SKM-1 (cell line): ENCODE data around the gene OPTC.
"Not testable (repeated sequence)": the region's sequence is repeated elsewhere in the genome, so short reads cannot be mapped to it uniquely, and the experiment has no call there.

Experiments
- DNase-seq: peaks from one replicate; lab custom pipeline; 2025; ENCODE audit not compliant: unreplicated experiment; lab: John Stamatoyannopoulos, UW

Gene OPTC

GRCh38 chr1:203516184-203516583 lies 22.2 kb downstream of the OPTC start:
- DNase-seq = no peak

GRCh38 chr1:203516906-203517305 lies 23.0 kb downstream of the OPTC start:
- DNase-seq = no peak

- DNase-seq = no peak
Measured at GRCh38 chr1:203517426-203518110, 23.6 kb downstream of the OPTC start.

GRCh38 chr1:203518139-203518538 lies 24.2 kb downstream of the OPTC start:
- DNase-seq = not testable (repeated sequence)

- no peak for DNase-seq
Measured at GRCh38 chr1:203518541-203518940, 24.6 kb downstream of the OPTC start.

- DNase-seq = no peak
Measured at GRCh38 chr1:203519053-203519840, 25.3 kb downstream of the OPTC start.

GRCh38 chr1:203519896-203520295 lies 25.9 kb downstream of the OPTC start:
- no peak for DNase-seq

- no peak for DNase-seq
Measured at GRCh38 chr1:203520315-203520714, 26.4 kb downstream of the OPTC start.

GRCh38 chr1:203521074-203521794 lies 27.3 kb downstream of the OPTC start:
- no peak for DNase-seq

- DNase-seq = no peak
Measured at GRCh38 chr1:203521812-203522211, 27.9 kb downstream of the OPTC start.

GRCh38 chr1:203522237-203522636 lies 28.3 kb downstream of the OPTC start:
- no peak for DNase-seq

- no peak for DNase-seq
Measured at GRCh38 chr1:203523667-203524066, 29.7 kb downstream of the OPTC start.

GRCh38 chr1:203524152-203524551 lies 30.2 kb downstream of the OPTC start:
- DNase-seq = no peak

GRCh38 chr1:203524824-203525223 lies 30.9 kb downstream of the OPTC start:
- no peak for DNase-seq

- DNase-seq = no peak
Measured at GRCh38 chr1:203525685-203526084, 31.7 kb downstream of the OPTC start.

- DNase-seq = no peak
Measured at GRCh38 chr1:203526130-203526529, 32.2 kb downstream of the OPTC start.

GRCh38 chr1:203526572-203526971 lies 32.6 kb downstream of the OPTC start:
- DNase-seq = no peak

GRCh38 chr1:203527013-203527412 lies 33.1 kb downstream of the OPTC start:
- DNase-seq = no peak

- DNase-seq = no peak
Measured at GRCh38 chr1:203528063-203528462, 34.1 kb downstream of the OPTC start.

- no peak for DNase-seq
Measured at GRCh38 chr1:203528976-203529835, 35.3 kb downstream of the OPTC start.

- DNase-seq = no peak
Measured at GRCh38 chr1:203531063-203531462, 37.1 kb downstream of the OPTC start.
